ENCODE measurements around the gene TIAL1.

Gene TIAL1, protein sequence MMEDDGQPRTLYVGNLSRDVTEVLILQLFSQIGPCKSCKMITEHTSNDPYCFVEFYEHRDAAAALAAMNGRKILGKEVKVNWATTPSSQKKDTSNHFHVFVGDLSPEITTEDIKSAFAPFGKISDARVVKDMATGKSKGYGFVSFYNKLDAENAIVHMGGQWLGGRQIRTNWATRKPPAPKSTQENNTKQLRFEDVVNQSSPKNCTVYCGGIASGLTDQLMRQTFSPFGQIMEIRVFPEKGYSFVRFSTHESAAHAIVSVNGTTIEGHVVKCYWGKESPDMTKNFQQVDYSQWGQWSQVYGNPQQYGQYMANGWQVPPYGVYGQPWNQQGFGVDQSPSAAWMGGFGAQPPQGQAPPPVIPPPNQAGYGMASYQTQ

DNA sequence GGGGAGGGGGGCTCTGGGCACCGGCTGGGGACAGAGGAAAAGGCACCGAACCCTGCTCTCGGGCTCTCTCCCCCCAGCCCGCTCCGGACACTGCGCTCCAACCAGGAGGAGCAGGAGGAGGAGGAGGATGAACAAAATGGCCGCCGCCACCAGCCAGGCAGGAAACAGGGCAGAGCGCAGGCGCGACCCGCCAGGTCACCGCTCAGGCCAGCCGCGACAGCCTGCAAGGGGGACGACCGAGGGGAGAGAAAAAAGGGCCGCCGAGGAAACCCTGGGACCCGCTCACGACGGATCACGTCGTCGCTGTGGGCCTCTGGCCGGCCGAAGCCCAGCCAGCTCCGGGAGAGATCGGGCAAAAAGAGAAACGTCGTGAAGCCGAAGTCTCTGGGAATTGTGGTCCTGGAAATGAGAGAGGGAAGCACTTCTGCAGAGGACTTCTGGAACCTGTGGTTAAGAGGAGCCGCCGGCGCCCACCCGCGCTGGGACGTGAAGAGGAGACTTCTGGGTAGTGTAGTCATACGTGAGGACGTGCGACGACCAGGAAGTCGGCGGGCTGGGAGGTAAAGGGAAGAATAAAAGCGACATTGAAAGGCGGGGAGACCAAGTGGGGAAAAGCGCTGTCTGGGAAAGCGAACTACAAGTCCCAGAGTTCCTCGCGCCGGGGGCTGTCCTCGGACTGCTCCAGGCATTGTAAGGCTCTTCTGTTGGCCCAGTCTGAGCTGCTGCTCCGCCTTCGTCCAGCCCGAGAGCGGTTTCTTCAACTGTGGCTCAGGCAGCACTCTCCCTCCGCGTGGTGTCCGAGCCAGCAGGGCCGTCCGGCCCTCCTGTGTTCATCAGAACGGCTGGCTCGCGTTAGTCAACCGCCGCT is at the start of gene TIAL1:
Gene TIAL1 (minus strand): TSS at position 428 of the 868 bp plus-strand sequence. CDS start 499 bp downstream, outside the sequence.
- H3K36me3 ChIP-seq = peaks cover 11% of the 10 kb centered on the region; the same call in 1 of the 2 replicates
- TF ChIP-seq Cebpa-rat (IDR thresholded peaks at IDR 0.05) = no peak
- H3K9ac ChIP-seq = peak within 1 kb of the TSS; percentile 96
- no peaks in the 10 kb centered on the region for H3K27me3 ChIP-seq
- H3K9me3 ChIP-seq = peaks cover 10% of the 10 kb centered on the region; the same call in 1 of the 2 replicates
- peaks cover 39% of the 10 kb centered on the region for H4K20me1 ChIP-seq
- H3K4me1 ChIP-seq = peaks cover 47% of the 10 kb centered on the region
- H3K4me2 ChIP-seq = peak within 1 kb of the TSS; percentile 92
- H3K27ac ChIP-seq = peak within 1 kb of the TSS; percentile 94
- H3K4me3 ChIP-seq = peak within 1 kb of the TSS; percentile 93

DNA sequence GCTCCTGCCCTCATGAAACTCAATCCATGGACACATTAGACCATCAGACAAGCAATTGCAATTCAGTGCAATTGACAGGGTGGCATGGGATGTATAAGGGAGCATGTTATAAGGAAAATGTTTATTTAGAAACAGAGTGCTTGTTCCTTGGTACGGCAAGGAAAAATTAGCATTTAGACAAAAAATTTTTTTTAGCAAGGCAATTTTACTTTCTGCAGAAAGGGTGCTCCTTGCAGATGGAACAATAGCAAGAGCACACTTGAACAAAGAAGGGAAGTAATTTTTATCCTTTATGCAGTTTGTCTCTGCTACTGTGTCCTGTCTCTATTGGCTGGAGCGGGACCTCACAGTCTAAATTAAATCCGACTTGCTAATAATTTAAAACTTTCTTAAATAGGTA is 48.2 kb upstream of the TIAL1 start:
- no peak overlapping the region for H3K4me2 ChIP-seq
- peaks cover 19% of the 10 kb centered on the region for H3K9me3 ChIP-seq
- no peak for TF ChIP-seq Cebpa-rat (IDR thresholded peaks at IDR 0.05)

DNA sequence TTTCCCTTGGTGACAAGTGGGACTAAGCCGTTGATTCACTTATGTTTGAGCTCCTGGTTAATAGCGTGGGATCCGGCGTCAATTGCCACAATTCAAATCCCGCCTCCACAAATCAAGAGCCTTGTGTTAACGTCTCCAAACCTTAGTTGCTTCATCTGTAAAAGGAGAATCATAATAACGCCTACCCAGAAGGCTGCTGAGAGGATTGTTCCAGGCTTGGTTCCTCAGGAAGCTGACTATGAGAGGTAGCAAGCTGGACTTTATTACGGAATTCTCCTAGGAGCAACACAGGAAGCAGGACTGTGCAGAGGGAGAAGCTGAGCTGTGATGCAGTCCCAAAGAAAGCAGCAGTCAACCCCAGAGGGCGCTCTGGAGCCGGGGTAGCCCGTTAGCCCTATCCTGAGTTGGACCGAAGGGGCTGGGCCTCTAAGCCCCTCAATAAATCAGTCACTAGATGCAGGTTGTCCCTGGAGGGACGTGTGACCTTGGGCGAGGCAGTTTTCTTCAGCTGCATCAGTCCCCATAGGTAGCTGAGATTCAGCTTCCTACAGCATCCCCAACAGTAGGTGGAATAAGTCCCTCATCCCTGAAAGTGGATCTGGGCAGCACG is 47.5 kb upstream of the TIAL1 start:
- Histone ChIP-seq H3K4me2 (no peak overlapping the region), H3K4me1 (no peaks in the 10 kb centered on the region), H3K4me3 (no peak overlapping the region), H4K20me1 (no peaks in the 10 kb centered on the region), H3K27me3 (no peaks in the 10 kb centered on the region), H3K9ac (no peak overlapping the region), H3K27ac (no peak overlapping the region), H3K9me3 (peaks cover 19% of the 10 kb centered on the region), H3K36me3 (no peaks in the 10 kb centered on the region)
- no peak for TF ChIP-seq Cebpa-rat (IDR thresholded peaks at IDR 0.05)

More for the DNA sequence above, 48.2 kb upstream of the TIAL1 start:
- H3K4me3 ChIP-seq = no peak overlapping the region
- no peaks in the 10 kb centered on the region for H4K20me1 ChIP-seq
- no peak overlapping the region for H3K9ac ChIP-seq
- no peaks in the 10 kb centered on the region for H3K27me3 ChIP-seq
- no peaks in the 10 kb centered on the region for H3K36me3 ChIP-seq
- H3K4me1 ChIP-seq = peaks cover under 1% of the 10 kb centered on the region; the same call in 1 of the 2 replicates
- no peak overlapping the region for H3K27ac ChIP-seq

DNA sequence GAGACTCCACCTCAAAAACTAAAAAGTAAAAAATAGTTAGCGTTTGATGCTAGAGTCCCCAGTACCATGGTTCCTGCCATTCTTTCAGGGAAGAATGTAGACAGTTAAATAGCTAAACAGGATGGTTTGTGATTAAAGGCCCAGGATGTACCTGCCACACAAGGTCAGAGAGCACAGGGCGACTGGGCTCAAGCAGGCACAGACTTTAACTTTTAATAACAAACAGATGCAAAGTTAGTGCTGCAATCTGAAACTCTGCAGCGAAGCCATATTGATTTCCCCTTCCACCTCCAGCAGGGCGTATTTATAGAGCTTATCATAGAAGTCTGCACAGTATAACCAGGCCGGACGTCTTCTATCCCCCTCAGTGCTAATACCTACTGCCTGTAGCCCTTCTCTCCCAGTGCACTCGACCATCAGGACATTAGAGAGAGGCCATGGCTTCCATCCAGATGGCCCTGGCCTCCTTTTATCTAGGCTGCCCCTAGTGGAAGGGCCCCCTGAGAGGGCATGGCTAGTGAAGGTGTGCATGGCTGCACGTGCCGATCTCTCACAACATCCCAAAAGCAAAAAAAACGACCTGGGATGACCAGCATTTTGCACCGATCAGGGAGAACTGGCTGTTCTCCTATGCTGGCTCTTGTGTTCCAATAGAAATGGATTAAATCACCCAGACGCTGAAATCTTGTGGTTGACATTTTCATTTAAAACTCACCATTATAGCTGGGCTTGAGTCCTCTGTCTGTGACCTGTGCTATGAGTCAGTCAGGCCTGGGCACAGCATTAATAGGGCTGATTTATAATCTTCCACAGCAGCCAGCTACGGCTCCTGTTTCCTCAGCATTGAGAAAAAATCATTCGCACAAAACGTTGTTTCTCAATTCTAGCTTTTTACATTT is 46.8 kb upstream of the TIAL1 start:
- Histone ChIP-seq H3K27me3 (no peaks in the 10 kb centered on the region), H3K27ac (no peak overlapping the region), H3K36me3 (no peaks in the 10 kb centered on the region), H4K20me1 (no peaks in the 10 kb centered on the region), H3K4me2 (no peak overlapping the region), H3K9me3 (peaks cover 19% of the 10 kb centered on the region), H3K4me3 (no peak overlapping the region), H3K4me1 (no peaks in the 10 kb centered on the region), H3K9ac (no peak overlapping the region)
- no peak for TF ChIP-seq Cebpa-rat (IDR thresholded peaks at IDR 0.05)

DNA sequence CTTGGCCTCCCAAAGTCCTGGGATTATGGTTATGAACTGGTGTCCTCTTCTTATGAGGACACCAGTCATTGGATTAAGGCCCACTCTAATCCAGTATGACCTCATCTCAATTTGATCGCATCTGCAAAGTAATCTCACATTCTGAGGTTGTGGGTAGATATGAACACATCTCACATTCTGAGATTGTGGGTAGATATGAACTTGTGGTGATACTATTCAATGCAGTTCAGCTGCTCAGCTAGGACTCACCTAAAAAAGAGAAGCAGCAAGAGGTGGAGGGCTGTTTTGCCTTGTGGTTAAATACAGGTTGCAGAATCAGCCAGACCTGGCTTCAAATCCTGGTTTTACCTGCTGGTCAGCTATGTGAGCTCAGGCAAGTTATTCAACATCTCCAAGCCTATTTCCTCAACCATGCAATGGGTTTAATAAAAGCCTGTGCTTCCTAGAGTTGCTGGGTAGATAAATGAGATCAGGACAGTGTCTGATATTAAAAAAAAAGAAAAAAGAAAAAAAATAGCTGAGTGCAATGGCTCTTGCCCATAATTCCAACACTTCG is 45.9 kb upstream of the TIAL1 start:
- Histone ChIP-seq H3K27me3 (no peaks in the 10 kb centered on the region), H3K36me3 (no peaks in the 10 kb centered on the region), H3K9me3 (peaks cover 19% of the 10 kb centered on the region), H3K4me3 (no peak overlapping the region), H3K4me2 (no peak overlapping the region), H4K20me1 (no peaks in the 10 kb centered on the region), H3K9ac (no peak overlapping the region), H3K27ac (no peak overlapping the region), H3K4me1 (no peaks in the 10 kb centered on the region)
- TF ChIP-seq Cebpa-rat (IDR thresholded peaks at IDR 0.05) = no peak

DNA sequence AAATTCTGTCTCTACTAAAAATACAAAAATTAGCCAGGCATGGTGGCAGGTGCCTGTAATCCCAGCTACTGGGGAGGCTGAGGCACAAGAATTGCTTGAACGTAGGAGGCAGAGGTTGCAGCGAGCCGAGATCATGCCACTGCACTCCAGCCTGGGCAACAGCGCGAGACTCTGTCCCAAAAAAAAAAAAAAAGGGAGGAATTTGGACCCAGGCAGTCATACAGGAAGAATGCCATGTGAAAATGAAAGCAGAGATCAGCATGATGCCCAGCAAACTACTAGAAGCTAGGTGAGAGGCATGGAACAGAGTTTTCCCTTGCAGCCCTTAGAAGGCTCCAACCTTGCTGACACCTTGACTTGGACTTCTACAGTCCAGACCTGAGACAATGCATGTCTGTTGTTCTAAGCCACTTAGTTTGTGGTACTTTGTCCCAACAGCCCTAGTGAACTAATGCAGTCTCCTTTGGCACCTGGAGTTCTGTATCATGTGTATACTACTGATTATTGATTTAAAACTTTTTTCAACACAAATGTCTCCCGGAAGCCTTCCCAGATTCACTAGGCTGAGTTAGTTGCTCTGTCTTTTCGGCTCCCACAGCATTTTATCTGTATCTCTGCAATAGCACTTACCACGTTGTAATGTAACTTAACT is 44.2 kb upstream of the TIAL1 start:
- no peak overlapping the region for H3K4me2 ChIP-seq
- no peak overlapping the region for H3K4me3 ChIP-seq
- H3K36me3 ChIP-seq = no peaks in the 10 kb centered on the region
- H4K20me1 ChIP-seq = no peaks in the 10 kb centered on the region
- no peaks in the 10 kb centered on the region for H3K4me1 ChIP-seq
- no peak overlapping the region for H3K27ac ChIP-seq
- no peak for TF ChIP-seq Cebpa-rat (IDR thresholded peaks at IDR 0.05)
- H3K27me3 ChIP-seq = no peaks in the 10 kb centered on the region
- H3K9me3 ChIP-seq = peaks cover 19% of the 10 kb centered on the region
- H3K9ac ChIP-seq = no peak overlapping the region

DNA sequence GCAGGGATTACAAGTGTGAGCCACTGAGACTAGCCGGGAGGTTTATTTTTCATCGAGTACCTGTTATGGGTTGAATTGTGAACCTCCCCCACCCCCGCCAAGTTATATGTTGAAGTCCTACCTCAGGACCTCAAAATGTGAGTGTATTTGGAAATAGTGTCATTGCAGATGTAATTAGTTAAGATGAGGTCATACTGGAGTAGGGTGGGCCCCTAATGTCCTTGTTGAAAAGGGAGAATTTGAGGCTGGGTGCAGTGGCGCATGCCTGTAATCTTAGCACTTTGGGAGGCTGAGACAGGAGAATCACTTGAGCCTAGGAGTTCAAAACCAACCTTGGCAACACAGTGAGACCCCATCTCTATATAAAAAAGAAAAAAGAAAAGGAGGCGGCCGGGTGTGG is 43.6 kb upstream of the TIAL1 start:
- H3K4me2 ChIP-seq = no peak overlapping the region
- no peaks in the 10 kb centered on the region for H4K20me1 ChIP-seq
- peaks cover 16% of the 10 kb centered on the region for H3K9me3 ChIP-seq
- no peaks in the 10 kb centered on the region for H3K36me3 ChIP-seq
- no peak for TF ChIP-seq Cebpa-rat (IDR thresholded peaks at IDR 0.05)
- H3K27me3 ChIP-seq = no peaks in the 10 kb centered on the region
- no peaks in the 10 kb centered on the region for H3K4me1 ChIP-seq
- H3K4me3 ChIP-seq = no peak overlapping the region
- no peak overlapping the region for H3K27ac ChIP-seq
- no peak overlapping the region for H3K9ac ChIP-seq

DNA sequence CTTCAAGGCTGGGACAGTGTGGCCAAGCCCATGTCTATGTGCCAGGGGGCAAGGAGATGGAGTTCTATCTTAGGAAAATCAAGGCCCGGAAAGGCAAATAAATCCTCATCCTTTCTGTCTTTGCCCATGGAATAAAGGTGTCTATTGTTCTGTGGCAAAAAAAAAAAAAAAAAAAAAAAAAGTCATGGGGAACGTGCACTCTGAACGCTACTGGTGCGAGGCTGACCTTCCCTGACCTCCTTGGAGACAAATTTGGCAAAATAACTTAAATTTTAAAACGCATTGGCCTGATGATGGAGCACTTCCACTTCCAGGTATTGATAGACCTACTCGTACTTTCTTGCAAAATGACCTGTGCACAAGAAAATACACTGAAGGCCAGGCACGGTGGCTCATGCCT is 42.2 kb upstream of the TIAL1 start:
- Histone ChIP-seq H3K27ac (no peak overlapping the region), H3K36me3 (no peaks in the 10 kb centered on the region), H3K9me3 (peaks cover 2% of the 10 kb centered on the region; the same call in 1 of the 2 replicates), H3K4me2 (no peak overlapping the region), H3K27me3 (no peaks in the 10 kb centered on the region), H3K4me1 (no peaks in the 10 kb centered on the region), H3K4me3 (no peak overlapping the region), H3K9ac (no peak overlapping the region), H4K20me1 (no peaks in the 10 kb centered on the region)
- no peak for TF ChIP-seq Cebpa-rat (IDR thresholded peaks at IDR 0.05)
